Neural cell (in vitro differentiated cells): ENCODE measurements around the gene HOMER2. TPM values are rescaled to one million over a fixed set of nuclear protein-coding genes. Genes with fewer than 3 reads are reported as not detected.

Source experiments
- H2AFZ ChIP-seq: fragments of 200-600, 300-800 bp; sonication (generic), shearing (Covaris generic); 2 replicates; pipeline ENCODE4 v1.6.0; 2014; ENCODE audit warnings: low read depth, mild to moderate bottlenecking, antibody characterized with exemption, low read length, moderate library complexity
- H3F3A ChIP-seq: fragments of 200-600 bp; shearing (Covaris generic); 2 replicates; pipeline ENCODE4 v1.6.1; 2016; ENCODE audit warnings: mild to moderate bottlenecking, moderate library complexity, mixed read lengths, antibody characterized with exemption, low read length; ENCODE audit not compliant: insufficient read depth, poor library complexity, severe bottlenecking
- H3K27ac ChIP-seq: fragments of 200-600, 300-800 bp; sonication (generic), shearing (Covaris generic); 2 replicates; pipeline ENCODE4 v1.5.1; 2014; ENCODE audit warnings: mild to moderate bottlenecking, low read length, moderate library complexity
- H3K27me3 ChIP-seq: fragments of 300-800, 200-600 bp; sonication (generic), shearing (Covaris generic); 2 replicates; pipeline ENCODE4 v1.6.0; 2014; ENCODE audit warnings: mild to moderate bottlenecking, low read depth, low read length, moderate library complexity; ENCODE audit not compliant: insufficient read depth
- H3K36me3 ChIP-seq: fragments of 300-800, 200-600 bp; sonication (generic), shearing (Covaris generic); 2 replicates; pipeline ENCODE4 v1.5.1; 2014; ENCODE audit warnings: mild to moderate bottlenecking, antibody characterized with exemption, low read length, moderate library complexity; ENCODE audit not compliant: insufficient read depth
- H3K4me2 ChIP-seq: fragments of 300-800, 200-600 bp; sonication (generic), shearing (Covaris generic); 2 replicates; pipeline ENCODE4 v1.6.0; 2014; ENCODE audit warnings: mild to moderate bottlenecking, low read length
- H3K4me3 ChIP-seq: fragments of 300-800, 200-600 bp; sonication (generic), shearing (Covaris generic); 2 replicates; pipeline ENCODE4 v1.5.1; 2014; ENCODE audit warnings: mild to moderate bottlenecking, low read length, moderate library complexity
- H3K79me2 ChIP-seq: fragments of 200-600 bp; shearing (Covaris generic); replicated peaks from 2 replicates; pipeline ENCODE4 v1.6.0; 2014; ENCODE audit warnings: mild to moderate bottlenecking, low read length, moderate library complexity; ENCODE audit not compliant: insufficient read depth
- H3K9ac ChIP-seq: fragments of 300-800, 200-600 bp; sonication (generic), shearing (Covaris generic); 2 replicates; pipeline ENCODE4 v1.6.1; 2016; ENCODE audit warnings: mild to moderate bottlenecking, low read length, mixed read lengths
- H3K9me2 ChIP-seq: fragments of 200-600 bp; shearing (Covaris generic); 2 replicates; pipeline ENCODE4 v1.6.1; 2016; ENCODE audit warnings: mild to moderate bottlenecking, low read length, mixed read lengths; ENCODE audit not compliant: insufficient read depth
- H3K9me3 ChIP-seq: fragments of 200-600, 300-800 bp; sonication (generic), shearing (Covaris generic); 2 replicates; pipeline ENCODE4 v1.6.1; 2016; ENCODE audit warnings: mild to moderate bottlenecking, mixed run types, low read length, moderate library complexity, mixed read lengths
- H4K20me1 ChIP-seq: fragments of 200-600 bp; shearing (Covaris generic); 2 replicates; pipeline ENCODE4 v1.6.1; 2016; ENCODE audit warnings: mild to moderate bottlenecking, mixed run types; ENCODE audit not compliant: insufficient read depth
- EP300 ChIP-seq: fragments of 450-650 bp; conservative IDR thresholded peaks from 2 replicates; pipeline ENCODE4 v1.6.1; 2014; ENCODE audit warnings: antibody characterized with exemption, mild to moderate bottlenecking, moderate library complexity; ENCODE audit not compliant: poor library complexity, severe bottlenecking
- EZH2 ChIP-seq: fragments of 200-600, 300-800 bp; shearing (Covaris generic), sonication (generic); IDR thresholded peaks from 2 replicates; pipeline ENCODE4 v1.6.1; 2014; ENCODE audit warnings: antibody characterized with exemption, low read length, borderline replicate concordance, mild to moderate bottlenecking; ENCODE audit not compliant: insufficient read depth, poor library complexity, severe bottlenecking
- MXI1 ChIP-seq: fragments of 450-650 bp; conservative IDR thresholded peaks from 2 replicates; pipeline ENCODE4 v1.6.1; 2014; ENCODE audit warnings: antibody characterized with exemption, mild to moderate bottlenecking; ENCODE audit not compliant: poor library complexity, severe bottlenecking
- POLR2AphosphoS5 ChIP-seq: IDR thresholded peaks from 2 replicates; pipeline ENCODE4 v1.6.1; 2012
- RAD21 ChIP-seq: fragments of 450-650 bp; conservative IDR thresholded peaks from 2 replicates; pipeline ENCODE4 v1.6.1; 2014; ENCODE audit warnings: antibody characterized with exemption, mild to moderate bottlenecking, moderate library complexity
- SMC3 ChIP-seq: fragments of 450-650 bp; conservative IDR thresholded peaks from 2 replicates; pipeline ENCODE4 v1.6.1; 2014; ENCODE audit warnings: antibody characterized with exemption, mild to moderate bottlenecking, moderate library complexity; ENCODE audit not compliant: poor library complexity
- TAF1 ChIP-seq: IDR thresholded peaks from 2 replicates; pipeline ENCODE4 v1.6.1; 2012; ENCODE audit warnings: low read depth
- polyA plus RNA-seq: library from polyadenylated mRNA; depleted of rRNA; stranded (reverse); fragments of >200 nt; gene quantifications from 2 replicates; pipeline ENCODE4 v1.2.3, GENCODE V29; 2014
- TF ChIP-seq, protein P1 (sequence below): fragments of 450-650 bp; IDR thresholded peaks from 2 replicates; pipeline ENCODE4 v1.5.1; 2014; ENCODE audit warnings: antibody characterized with exemption, mild to moderate bottlenecking, moderate library complexity; ENCODE audit not compliant: poor library complexity, severe bottlenecking
- TF ChIP-seq, protein P2 (sequence below): IDR thresholded peaks from 2 replicates; pipeline ENCODE4 v1.6.1; 2012; ENCODE audit warnings: borderline replicate concordance

Gene HOMER2
- polyA plus RNA-seq, 1 donor from 2014 or later = 21.7 TPM

DNA sequence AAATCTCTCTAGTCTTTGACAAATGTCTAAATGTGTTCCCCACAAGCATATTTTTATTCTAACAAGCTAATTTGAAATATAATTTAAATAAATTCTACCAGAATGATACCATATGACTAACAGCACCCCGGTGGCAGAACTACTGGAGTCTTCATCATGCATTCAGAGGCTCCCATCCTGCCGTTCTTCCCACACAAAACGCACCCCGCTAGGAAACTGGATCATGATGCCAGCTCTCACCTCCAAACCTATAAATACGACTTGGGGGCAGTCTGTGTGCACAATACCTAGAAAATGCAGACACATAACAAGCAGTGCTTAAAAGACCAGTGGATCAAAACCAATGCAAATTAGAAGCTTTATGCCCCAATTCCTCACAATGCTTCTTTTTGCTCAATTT, 8.5 kb downstream of the HOMER2 start:
- Histone ChIP-seq H3K4me3 (no peak overlapping the region), H3K79me2 (no peaks in the 10 kb centered on the region), H3K27me3 (no peaks in the 10 kb centered on the region), H3K9me3 (no peaks in the 10 kb centered on the region), H3K4me2 (no peak overlapping the region), H3K9me2 (no peaks in the 10 kb centered on the region), H4K20me1 (no peaks in the 10 kb centered on the region), H3K9ac (no peak overlapping the region), H3K36me3 (no peaks in the 10 kb centered on the region), H3K27ac (no peak overlapping the region), H2AFZ (no peak overlapping the region), H3F3A (no peaks in the 10 kb centered on the region)
- TF ChIP-seq TAF1 (no peak), RAD21 (no peak), EZH2 (no peak), EP300 (no peak)
- TF ChIP-seq, protein P1, sequence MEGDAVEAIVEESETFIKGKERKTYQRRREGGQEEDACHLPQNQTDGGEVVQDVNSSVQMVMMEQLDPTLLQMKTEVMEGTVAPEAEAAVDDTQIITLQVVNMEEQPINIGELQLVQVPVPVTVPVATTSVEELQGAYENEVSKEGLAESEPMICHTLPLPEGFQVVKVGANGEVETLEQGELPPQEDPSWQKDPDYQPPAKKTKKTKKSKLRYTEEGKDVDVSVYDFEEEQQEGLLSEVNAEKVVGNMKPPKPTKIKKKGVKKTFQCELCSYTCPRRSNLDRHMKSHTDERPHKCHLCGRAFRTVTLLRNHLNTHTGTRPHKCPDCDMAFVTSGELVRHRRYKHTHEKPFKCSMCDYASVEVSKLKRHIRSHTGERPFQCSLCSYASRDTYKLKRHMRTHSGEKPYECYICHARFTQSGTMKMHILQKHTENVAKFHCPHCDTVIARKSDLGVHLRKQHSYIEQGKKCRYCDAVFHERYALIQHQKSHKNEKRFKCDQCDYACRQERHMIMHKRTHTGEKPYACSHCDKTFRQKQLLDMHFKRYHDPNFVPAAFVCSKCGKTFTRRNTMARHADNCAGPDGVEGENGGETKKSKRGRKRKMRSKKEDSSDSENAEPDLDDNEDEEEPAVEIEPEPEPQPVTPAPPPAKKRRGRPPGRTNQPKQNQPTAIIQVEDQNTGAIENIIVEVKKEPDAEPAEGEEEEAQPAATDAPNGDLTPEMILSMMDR = no peak
- TF ChIP-seq, protein P2, sequence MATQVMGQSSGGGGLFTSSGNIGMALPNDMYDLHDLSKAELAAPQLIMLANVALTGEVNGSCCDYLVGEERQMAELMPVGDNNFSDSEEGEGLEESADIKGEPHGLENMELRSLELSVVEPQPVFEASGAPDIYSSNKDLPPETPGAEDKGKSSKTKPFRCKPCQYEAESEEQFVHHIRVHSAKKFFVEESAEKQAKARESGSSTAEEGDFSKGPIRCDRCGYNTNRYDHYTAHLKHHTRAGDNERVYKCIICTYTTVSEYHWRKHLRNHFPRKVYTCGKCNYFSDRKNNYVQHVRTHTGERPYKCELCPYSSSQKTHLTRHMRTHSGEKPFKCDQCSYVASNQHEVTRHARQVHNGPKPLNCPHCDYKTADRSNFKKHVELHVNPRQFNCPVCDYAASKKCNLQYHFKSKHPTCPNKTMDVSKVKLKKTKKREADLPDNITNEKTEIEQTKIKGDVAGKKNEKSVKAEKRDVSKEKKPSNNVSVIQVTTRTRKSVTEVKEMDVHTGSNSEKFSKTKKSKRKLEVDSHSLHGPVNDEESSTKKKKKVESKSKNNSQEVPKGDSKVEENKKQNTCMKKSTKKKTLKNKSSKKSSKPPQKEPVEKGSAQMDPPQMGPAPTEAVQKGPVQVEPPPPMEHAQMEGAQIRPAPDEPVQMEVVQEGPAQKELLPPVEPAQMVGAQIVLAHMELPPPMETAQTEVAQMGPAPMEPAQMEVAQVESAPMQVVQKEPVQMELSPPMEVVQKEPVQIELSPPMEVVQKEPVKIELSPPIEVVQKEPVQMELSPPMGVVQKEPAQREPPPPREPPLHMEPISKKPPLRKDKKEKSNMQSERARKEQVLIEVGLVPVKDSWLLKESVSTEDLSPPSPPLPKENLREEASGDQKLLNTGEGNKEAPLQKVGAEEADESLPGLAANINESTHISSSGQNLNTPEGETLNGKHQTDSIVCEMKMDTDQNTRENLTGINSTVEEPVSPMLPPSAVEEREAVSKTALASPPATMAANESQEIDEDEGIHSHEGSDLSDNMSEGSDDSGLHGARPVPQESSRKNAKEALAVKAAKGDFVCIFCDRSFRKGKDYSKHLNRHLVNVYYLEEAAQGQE = no peak

DNA sequence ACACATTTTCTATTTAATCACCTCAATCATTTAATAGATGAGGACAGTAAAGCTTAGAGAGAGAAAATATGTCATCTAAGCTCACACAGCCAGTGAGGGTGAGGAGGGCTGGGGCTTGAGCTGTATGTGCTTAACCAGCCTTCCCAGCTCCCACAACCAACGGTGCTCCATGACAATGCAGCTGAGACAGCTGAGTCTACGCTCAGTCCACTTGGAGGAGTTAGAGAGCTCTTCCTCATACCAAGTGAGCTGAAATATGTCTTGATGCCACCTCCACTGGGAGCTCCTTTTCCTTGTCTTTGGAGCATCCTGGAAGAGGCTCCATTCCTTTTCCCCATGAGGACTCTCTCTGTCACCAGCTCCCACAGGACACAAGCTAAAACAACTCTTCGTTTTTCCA, 9.3 kb downstream of the HOMER2 start:
- Histone ChIP-seq H3K79me2 (no peaks in the 10 kb centered on the region), H3K4me3 (no peak overlapping the region), H3K9ac (no peak overlapping the region), H3F3A (no peaks in the 10 kb centered on the region), H4K20me1 (no peaks in the 10 kb centered on the region), H3K36me3 (no peaks in the 10 kb centered on the region), H3K9me2 (no peaks in the 10 kb centered on the region), H3K27me3 (no peaks in the 10 kb centered on the region), H2AFZ (no peak overlapping the region), H3K27ac (no peak overlapping the region), H3K9me3 (no peaks in the 10 kb centered on the region), H3K4me2 (no peak overlapping the region)
- TF ChIP-seq RAD21 = no peak
- TF ChIP-seq POLR2AphosphoS5 = no peak
- TF ChIP-seq, protein P2 = no peak
- TF ChIP-seq TAF1 = no peak
- TF ChIP-seq EZH2 = no peak
- no peak for TF ChIP-seq SMC3
- TF ChIP-seq, protein P1 = no peak
- TF ChIP-seq EP300 = no peak
- no peak for TF ChIP-seq MXI1
